GM10266 (cell line): ENCODE results near the gene NEK4.

Experiments
- DNase-seq: peaks from one replicate; pipeline ENCODE4 v3.0.0; 2012; ENCODE audit errors: extremely low spot score
- TF ChIP-seq, protein P1 (sequence below): IDR thresholded peaks from 2 replicates; pipeline ENCODE4 v1.5.1; 2012; ENCODE audit warnings: mild to moderate bottlenecking, low read depth; ENCODE audit not compliant: control insufficient read depth, insufficient read depth; ENCODE audit errors: missing control alignments

The NEK4 gene

GRCh38 chr3:52671676-52672075 lies 99.1 kb downstream of the NEK4 start:
- TF ChIP-seq, protein P1, sequence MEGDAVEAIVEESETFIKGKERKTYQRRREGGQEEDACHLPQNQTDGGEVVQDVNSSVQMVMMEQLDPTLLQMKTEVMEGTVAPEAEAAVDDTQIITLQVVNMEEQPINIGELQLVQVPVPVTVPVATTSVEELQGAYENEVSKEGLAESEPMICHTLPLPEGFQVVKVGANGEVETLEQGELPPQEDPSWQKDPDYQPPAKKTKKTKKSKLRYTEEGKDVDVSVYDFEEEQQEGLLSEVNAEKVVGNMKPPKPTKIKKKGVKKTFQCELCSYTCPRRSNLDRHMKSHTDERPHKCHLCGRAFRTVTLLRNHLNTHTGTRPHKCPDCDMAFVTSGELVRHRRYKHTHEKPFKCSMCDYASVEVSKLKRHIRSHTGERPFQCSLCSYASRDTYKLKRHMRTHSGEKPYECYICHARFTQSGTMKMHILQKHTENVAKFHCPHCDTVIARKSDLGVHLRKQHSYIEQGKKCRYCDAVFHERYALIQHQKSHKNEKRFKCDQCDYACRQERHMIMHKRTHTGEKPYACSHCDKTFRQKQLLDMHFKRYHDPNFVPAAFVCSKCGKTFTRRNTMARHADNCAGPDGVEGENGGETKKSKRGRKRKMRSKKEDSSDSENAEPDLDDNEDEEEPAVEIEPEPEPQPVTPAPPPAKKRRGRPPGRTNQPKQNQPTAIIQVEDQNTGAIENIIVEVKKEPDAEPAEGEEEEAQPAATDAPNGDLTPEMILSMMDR = no peak
- no peak for DNase-seq

GRCh38 chr3:52670621-52671521 lies 99.9 kb downstream of the NEK4 start:
- peak; percentile 37 for DNase-seq
- TF ChIP-seq, protein P1 = no peak

GRCh38 chr3:52663098-52663497 lies 107.6 kb downstream of the NEK4 start:
- TF ChIP-seq, protein P1 = no peak
- DNase-seq = no peak

GRCh38 chr3:52660046-52660445 lies 110.7 kb downstream of the NEK4 start:
- no peak for DNase-seq
- TF ChIP-seq, protein P1 = no peak
